Stimulated activated CD8-positive, alpha-beta memory T cell treated with anti-CD3 and anti-CD28 coated beads, Interleukin-7, amount 100 ng/mL, for 1 hour (primary cell): ENCODE measurements around the gene RPH3AL.
"Not testable (repeated sequence)": the region's sequence is repeated elsewhere in the genome, so short reads cannot be mapped to it uniquely, and the experiment has no call there.

Source experiments
- DNase-seq, 2 donors: peaks; one replicate each; pipeline ENCODE4 v3.0.0-alpha.2; 2020; ENCODE audit warnings: low read depth in 2 of 2

The RPH3AL gene

GRCh38 chr17:282000-282911, 70.4 kb downstream of the RPH3AL start:
- DNase-seq = no peak

- no peak for DNase-seq
Measured at GRCh38 chr17:281365-281999, 71.1 kb downstream of the RPH3AL start.

GRCh38 chr17:280901-281300, 71.7 kb downstream of the RPH3AL start:
- no peak for DNase-seq

DNA sequence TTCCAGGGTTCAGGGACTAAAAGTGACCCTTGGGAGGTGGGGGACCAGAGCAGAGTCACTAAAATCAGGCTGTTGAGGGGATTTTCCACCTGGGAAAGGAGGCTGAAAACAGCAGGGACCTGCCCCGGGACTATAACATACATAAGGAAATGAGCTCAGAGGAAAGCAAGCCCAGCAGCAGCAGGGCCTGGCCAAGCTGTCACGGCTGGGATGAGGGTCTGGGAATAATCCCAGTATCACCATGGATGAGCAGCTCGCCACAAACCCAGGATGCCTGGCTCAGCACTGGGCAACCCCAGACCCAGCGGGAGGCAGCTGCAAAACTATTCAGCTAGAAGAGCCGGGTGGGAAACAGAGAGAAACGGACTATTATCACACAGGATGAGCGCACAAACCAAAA, 72.4 kb downstream of the RPH3AL start:
- no peak for DNase-seq

DNA sequence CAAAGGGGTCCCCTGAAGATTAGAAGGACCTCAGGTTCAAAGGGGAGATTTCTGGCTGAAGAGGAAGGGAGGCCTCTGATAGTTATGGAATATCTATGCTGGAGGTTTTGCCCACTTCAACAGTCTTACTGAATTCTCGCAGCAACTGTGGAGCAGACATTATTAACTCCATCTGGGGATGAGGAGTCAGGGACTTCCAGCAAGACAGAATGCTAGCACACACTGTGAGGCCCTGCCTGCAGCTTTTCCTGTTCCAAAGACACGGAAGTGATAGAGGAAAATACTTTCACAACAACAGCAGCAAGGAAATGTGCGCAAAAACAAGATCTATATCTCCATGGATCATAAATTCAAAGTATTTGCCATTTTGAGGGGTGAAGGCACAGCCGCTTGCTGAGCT, 72.8 kb downstream of the RPH3AL start:
- DNase-seq = no peak

- DNase-seq = no peak
Measured at GRCh38 chr17:279331-279730, 73.3 kb downstream of the RPH3AL start.

DNA sequence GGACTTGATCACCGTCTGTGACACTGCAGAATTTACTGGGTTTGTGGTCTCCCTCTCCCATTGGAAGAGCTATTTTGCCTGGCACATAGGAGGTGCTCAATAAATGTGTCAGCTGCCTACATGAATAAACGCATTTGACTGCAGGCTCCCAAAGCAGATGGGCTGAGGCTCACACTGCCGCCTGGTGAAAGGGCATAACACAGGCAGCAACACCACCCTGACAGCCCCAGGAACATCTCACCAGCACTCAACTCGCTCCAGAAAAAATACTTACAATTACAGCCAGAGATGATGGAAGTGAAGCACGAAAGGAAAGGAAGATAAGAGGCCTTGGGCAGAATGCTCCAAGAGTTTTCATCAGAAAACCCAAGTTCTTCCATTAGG, 73.9 kb downstream of the RPH3AL start:
- no peak for DNase-seq

DNA sequence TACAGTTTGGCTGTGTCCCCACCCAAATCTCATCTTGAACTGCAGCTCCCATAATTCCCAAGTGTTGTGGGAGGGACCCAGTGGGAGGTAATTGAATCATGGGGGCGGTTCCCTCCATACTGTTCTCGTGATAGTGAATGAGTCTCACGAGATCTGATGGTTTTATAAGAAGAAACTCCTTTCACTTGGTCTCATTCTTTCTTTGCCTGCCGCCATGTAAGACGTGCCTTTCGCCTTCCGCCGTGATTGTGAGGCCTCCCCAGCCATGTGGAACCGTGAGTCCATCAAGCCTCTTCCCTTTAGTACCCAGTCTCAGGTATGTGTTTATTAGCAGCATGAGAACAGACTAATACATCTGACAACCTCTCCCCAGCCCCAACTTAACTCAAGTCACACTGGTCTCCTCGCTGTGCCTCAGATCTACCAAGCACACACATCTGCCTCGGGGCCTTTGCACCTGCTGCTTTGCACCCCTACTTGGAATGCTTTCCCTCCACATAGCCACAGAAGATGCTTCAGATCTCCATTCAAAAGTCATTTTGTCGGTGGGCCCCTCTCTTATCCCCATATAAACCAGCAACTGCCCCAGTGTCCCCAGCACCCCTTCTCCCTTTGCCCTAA, 74.4 kb downstream of the RPH3AL start:
- no peak for DNase-seq

GRCh38 chr17:274902-275301, 77.7 kb downstream of the RPH3AL start:
- DNase-seq = no peak

DNA sequence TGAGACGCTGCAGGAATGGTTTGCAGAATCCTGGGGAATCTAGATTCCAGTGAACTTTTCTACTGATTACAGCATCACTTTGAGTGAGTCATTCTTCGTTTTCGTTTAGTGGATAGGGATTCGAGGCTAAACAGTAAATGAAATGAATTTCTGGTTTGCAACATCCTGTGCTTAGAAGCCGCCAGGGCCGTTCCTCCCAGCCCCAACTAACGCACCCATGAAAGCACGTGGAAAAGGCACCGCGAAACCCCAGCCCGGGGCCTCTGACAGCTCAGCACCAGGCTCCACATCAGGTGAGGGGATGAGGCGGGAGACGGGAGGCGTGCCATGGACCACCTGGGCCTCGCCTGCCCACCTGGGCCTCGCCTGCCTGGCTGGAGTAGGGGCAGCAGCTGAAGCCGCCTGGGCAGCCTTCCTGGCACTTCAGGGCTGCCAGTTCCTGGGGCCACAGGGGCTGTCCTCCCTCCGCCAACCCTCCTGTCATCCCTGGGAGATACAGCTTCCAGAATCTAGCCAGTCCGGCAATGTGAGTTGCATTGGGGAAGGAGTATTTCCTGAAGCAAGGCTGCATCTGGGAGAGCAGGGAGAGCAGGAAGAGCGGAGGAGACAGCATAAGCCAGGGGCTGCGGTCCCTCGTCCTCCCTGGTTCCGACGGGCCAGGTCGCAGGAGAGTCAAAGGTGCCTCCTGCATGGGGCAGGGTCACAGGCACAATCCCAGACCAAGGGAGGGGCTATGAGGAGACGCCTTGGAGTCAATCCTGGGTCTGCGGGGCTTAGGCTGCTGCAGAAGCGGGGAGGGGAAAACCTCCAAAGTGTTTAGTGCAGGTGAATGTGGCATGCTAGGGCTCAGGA, 78.4 kb downstream of the RPH3AL start:
- DNase-seq = no peak

- not testable (repeated sequence) for DNase-seq
Measured at GRCh38 chr17:272856-273255, 79.8 kb downstream of the RPH3AL start.

GRCh38 chr17:271928-272623, 80.5 kb downstream of the RPH3AL start:
- DNase-seq = not testable (repeated sequence)

DNA sequence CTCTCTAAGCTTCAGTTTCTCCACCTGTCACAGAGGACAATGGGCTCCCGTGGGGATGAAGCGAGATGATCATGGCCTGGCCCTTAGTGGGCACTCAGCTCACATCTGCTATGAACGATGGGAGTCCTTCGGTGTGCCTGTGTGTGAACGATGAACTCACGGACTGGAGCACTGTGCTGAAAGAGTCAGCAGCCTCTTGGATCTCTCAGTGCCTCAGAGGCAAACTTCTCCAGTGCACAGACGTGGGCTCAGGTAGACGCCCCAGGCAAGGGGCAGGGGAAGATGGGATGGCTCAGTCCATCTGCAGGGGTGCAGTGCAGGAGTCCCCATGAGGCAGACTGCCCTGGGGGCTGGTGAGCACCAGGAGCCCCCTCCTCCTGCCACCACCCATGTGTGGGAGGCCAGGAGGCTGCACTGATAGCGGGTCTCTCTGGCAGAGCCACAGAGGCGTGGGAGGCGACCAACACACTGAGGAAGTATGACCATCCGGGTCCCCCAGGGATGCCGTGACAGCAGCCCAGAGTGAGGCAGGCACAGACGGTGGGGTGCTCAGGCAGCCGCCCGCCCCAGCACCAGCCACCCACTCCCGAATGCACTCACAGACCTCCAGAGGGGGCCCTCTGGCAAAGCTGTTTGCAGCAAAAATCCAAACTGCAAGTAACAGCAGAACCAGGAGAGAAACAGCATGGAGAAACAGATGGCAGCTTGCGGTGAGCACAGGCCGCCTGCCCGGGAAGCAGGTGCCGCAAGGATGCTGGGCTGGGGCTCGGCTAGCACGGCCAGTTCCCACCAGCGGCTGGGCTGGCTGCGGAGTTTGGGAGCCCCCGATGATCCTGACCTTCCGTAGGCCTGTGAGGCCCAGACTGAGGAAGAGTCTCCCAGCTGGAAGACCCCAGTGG, 82.7 kb downstream of the RPH3AL start:
- DNase-seq = no peak

DNA sequence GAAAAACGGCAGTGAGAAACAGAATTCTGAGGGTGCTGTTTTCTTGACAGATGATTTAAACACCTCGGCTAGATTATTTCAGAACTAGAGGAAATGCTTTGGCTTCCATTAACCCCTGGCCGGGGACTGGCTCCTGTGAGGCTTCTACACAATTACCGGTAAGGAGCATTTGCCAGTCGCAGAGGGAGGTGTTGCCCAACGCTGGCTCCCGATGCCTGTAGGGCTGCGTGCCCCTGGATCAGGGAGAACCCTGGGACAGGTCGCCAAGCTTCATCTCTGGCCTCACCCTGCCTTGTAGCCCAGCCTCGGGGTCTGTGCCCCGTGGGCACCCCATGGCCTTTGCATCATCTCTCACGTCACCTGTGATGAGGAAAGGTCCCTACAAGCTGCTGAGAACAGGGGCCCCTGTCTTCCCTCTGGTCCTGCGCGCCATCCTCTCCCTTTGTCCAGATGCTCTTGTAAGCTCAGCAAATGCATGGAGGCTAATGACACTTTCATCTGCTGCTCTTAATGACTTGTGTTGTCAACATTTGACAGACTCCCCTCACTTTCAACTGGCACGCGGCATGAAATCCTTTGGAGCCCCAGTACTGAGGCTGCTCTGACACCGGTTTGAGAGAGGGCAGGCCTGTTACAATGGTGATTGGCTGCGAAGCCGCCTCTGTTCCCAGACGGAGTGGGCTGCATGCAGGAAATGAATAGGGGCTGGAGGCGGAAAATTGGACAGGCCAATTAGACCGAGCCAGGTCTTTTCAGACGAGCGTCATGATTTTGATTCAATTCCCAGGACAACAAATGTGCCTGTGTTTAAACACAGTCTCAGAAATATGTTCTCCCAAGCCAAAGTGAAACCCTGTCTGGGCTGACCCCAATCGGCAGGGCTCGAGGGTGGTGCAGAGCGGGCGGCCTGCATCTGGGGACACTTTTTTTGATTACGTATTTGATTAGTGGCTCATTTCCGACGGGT, 85.6 kb downstream of the RPH3AL start:
- DNase-seq = no peak

- no peak for DNase-seq
Measured at GRCh38 chr17:266219-266618, 86.4 kb downstream of the RPH3AL start.

DNA sequence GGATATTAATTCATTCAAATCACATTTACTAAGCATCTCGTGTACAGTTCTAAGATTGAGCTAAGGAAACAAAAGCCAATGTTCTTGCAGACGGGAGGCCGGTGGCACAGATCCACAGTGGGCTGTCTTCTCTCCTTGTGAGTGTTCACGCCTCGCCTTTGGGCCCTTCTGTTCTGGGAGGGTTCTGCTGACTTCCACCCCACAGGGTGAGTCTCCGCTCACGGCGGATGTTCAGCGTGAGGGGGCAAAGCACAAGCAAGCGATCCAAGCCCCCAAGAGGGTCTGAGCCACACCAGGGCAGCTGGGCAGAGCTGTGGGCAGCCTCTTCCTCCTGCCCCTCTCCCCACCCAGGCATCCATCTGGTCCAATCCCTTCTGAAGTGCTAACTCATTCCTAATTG, 86.9 kb downstream of the RPH3AL start:
- DNase-seq = no peak

DNA sequence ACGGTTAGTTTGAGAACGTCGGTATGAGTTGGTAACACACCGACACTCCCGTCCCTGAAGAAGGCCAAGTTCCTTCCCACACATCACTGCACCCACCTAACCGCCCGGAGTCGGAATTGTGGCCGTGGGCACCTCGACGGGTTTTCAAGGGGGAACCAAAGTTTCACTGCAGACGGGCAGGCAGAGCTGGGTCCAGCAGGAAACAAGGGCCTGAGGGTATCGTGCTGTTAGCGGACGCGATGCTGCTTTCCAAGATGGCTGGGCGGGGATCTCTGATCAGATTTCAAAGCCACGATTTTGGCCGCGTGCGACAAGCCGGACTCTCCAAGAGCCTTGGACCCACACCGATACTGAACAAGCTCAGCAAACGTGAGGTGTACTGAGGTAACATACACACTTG, 88.8 kb downstream of the RPH3AL start:
- DNase-seq = no peak

DNA sequence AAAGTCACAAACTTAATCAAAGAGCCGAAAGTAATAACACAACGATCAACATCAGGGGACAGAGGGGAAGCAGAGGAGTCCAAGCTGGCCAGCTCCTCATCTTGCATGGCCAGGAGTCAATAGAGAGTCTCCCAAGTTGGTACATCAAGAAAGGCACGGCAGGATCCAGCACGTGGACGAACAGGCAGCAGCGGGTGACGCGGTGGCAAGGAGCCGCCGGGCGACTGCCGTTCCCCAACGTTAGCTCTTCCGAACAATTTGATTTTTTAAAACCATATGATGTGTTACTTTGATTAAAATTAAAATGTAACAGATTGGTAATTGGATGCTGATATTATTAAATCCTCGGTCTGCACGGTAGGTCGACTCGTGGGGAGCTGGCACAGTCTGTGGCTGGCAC, 89.3 kb downstream of the RPH3AL start:
- DNase-seq = no peak

GRCh38 chr17:261635-262034, 91.0 kb downstream of the RPH3AL start:
- no peak for DNase-seq
